BJ (cell line): Measurements from ENCODE around the gene SLC35E2B. TPM values are rescaled to one million over a fixed set of nuclear protein-coding genes. Genes with fewer than 3 reads are reported as not detected.
"Not testable (repeated sequence)": the region's sequence is repeated elsewhere in the genome, so short reads cannot be mapped to it uniquely, and the experiment has no call there.

Source experiments
- CTCF ChIA-PET: fragments of 350-600 bp; formaldehyde crosslinking; extraction: SDS; loops from one replicate; lab custom pipeline; 2021; ENCODE audit warnings: antibody characterized with exemption, inconsistent platforms; lab: Yijun Ruan, JAX
- POLR2A ChIA-PET: fragments of 300-600 bp; sonication (Branson Sonifier 250); formaldehyde crosslinking; extraction: SDS; loops from one replicate; lab custom pipeline; 2021; ENCODE audit warnings: antibody characterized with exemption; lab: Charles Lee
- DNase-seq: peaks from one replicate; pipeline ENCODE4 v3.0.0-alpha.2; 2011; ENCODE audit warnings: low read depth
- H3K27me3 ChIP-seq: 2 replicates; pipeline ENCODE4 v1.6.0; 2011; ENCODE audit warnings: low read length; ENCODE audit not compliant: control insufficient read depth, insufficient read depth
- H3K36me3 ChIP-seq: 2 replicates; pipeline ENCODE4 v1.5.1; 2011; ENCODE audit warnings: low read length; ENCODE audit not compliant: control insufficient read depth, insufficient read depth
- H3K4me3 ChIP-seq: 2 replicates; pipeline ENCODE4 v1.5.1; 2011; ENCODE audit warnings: low read depth, mild to moderate bottlenecking, control low read depth, low read length
- polyA plus RNA-seq: library from polyadenylated mRNA; depleted of rRNA; stranded (reverse); fragments of >200 nt; gene quantifications from 2 replicates; pipeline ENCODE4 v1.2.3, GENCODE V29; 2011
- TF ChIP-seq, protein P1 (sequence below): IDR thresholded peaks from 2 replicates; pipeline ENCODE4 v1.5.1; 2011; ENCODE audit warnings: low read depth, mild to moderate bottlenecking, control low read depth, inconsistent platforms, low read length, moderate library complexity; ENCODE audit not compliant: insufficient read depth

SLC35E2B gene
- polyA plus RNA-seq, 1 experiment, result 15.8 TPM

DNA sequence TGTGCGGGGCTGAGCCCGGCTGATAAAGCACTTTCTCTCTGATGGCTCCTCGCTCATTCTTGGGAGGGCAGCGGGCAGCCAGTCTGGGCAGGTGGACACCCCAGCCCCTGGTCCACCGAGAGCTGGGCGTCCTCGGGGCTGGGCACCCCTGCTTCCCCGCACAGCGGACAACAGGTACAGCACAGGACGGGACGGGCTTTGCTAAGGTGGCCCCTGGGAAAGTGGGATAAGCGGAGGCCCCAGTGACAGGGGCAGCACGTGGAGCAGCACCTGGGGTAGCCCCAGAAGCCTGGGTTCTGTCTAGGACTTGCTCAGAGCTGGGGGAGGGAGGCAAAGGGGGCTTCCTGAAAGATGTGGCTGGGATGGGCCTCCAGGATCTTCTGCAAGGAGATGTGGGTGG, 58.0 kb downstream of the SLC35E2B start:
- H3K36me3 ChIP-seq, H3K4me3 ChIP-seq, DNase-seq, H3K27me3 ChIP-seq, POLR2A ChIA-PET, CTCF ChIA-PET: not testable (repeated sequence)

DNA sequence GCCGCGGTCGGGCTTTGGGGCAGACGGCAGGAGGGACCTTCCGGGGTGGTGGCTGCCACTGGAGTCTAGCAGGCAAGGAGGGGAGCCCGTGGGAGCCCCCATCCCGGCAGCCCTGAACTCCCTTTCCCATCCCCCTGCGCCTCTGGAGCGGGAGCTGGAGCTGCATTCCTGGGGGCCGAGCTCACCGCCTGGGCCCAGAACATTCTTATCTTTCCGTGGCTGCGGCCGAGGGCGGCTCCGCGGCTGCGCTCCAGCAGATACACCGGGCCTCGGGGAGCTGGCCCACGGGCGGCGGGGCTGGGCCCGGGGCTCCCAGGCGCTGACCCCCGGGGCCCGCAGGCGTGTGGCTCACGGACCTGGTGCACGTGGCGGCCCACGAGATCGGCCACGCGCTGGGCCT, 59.2 kb downstream of the SLC35E2B start:
- H3K27me3 ChIP-seq, H3K4me3 ChIP-seq, H3K36me3 ChIP-seq, POLR2A ChIA-PET, CTCF ChIA-PET, DNase-seq: not testable (repeated sequence)

DNA sequence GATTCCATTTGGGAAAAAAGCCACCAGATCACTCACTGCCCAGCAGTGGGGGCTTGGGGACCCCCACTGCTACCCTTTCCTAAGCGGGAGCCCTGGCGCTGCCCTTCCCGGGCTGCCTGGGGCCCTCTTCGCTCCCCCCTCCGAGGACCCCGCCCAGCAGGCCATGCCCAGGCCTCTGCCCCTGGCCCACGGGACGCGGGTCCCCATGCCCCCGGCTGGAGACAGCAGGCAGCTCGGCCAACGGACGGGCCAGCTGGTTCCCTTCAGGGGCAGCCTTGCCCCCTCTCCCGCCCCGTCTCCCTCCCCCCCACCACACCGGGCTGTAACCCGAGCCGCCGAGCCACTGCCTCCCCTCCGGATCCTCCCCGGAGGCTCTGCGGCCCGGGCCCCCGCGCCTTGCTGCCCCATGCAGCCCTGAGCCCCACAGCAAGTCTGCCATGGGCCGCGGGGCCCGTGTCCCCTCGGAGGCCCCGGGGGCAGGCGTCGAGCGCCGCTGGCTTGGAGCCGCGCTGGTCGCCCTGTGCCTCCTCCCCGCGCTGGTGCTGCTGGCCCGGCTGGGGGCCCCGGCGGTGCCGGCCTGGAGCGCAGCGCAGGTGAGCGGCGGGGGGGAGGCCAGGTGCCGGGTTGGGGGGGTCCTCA, 60.7 kb downstream of the SLC35E2B start, which contains the start of gene MMP23B:
TSS of gene MMP23B (plus strand) at position 392 of the 639 bp plus-strand sequence. CDS start at position 438, 46 bp downstream.
- H3K27me3 ChIP-seq, result peaks cover 2% of the 10 kb centered on the region
- H3K36me3 ChIP-seq, result peaks cover 5% of the 10 kb centered on the region
- ChIA-PET CTCF (no interaction called here), POLR2A (no interaction called here)
- DNase-seq, result no peak
- no peak within 1 kb of the TSS for H3K4me3 ChIP-seq
- TF ChIP-seq, protein P1, sequence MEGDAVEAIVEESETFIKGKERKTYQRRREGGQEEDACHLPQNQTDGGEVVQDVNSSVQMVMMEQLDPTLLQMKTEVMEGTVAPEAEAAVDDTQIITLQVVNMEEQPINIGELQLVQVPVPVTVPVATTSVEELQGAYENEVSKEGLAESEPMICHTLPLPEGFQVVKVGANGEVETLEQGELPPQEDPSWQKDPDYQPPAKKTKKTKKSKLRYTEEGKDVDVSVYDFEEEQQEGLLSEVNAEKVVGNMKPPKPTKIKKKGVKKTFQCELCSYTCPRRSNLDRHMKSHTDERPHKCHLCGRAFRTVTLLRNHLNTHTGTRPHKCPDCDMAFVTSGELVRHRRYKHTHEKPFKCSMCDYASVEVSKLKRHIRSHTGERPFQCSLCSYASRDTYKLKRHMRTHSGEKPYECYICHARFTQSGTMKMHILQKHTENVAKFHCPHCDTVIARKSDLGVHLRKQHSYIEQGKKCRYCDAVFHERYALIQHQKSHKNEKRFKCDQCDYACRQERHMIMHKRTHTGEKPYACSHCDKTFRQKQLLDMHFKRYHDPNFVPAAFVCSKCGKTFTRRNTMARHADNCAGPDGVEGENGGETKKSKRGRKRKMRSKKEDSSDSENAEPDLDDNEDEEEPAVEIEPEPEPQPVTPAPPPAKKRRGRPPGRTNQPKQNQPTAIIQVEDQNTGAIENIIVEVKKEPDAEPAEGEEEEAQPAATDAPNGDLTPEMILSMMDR, result no peak

DNA sequence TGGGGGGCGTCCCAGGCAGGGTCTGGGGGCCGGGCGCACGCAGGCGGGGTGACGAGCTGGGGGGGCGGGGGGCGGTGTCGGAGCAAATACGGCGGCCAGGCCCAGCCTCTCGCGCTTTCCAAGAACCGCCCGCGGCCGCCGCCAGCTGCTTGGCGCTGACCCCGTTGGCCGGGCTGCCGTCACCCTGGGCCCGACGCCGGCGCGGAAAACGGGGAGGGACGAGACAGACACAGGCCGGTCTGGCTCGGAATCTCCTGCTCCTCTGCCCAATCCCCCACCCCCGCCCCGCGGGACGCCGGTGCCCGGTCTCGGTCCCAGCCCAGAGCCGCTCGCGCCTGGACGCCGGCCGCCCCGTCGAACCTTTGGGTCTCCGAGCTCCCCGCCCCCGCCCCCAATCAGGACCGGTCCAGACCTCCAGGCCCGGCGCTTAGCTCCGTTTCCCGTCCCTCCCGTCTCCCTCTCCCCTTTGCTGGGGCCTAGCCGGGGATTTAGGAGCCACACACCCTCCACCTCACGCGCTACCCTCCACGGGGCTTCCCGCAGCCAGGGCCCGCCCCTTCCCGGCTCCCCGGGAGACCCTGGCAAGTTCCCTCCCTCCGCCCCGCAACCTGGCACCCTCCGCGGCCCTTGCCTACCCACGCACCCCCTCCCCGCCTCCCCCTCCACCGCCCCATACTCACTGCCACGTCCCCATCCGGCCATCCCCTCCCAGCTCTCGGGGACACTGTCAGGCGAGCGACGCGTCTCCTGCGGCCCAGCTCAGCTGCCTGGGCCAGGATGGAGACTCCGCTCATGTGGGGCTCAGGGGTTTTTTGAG, 61.4 kb downstream of the SLC35E2B start:
- ChIA-PET POLR2A (no interaction called here), CTCF (interaction anchor here (1.1 kb wide), 1 partner anchor 10 kb away, joined by 4 read pairs; no protein-coding TSS in a partner anchor)
- DNase-seq, result no peak
- H3K27me3 ChIP-seq, result peaks cover 2% of the 10 kb centered on the region
- H3K4me3 ChIP-seq, result no peak overlapping the region
- TF ChIP-seq, protein P1, result no peak
- H3K36me3 ChIP-seq, result peaks cover 6% of the 10 kb centered on the region

DNA sequence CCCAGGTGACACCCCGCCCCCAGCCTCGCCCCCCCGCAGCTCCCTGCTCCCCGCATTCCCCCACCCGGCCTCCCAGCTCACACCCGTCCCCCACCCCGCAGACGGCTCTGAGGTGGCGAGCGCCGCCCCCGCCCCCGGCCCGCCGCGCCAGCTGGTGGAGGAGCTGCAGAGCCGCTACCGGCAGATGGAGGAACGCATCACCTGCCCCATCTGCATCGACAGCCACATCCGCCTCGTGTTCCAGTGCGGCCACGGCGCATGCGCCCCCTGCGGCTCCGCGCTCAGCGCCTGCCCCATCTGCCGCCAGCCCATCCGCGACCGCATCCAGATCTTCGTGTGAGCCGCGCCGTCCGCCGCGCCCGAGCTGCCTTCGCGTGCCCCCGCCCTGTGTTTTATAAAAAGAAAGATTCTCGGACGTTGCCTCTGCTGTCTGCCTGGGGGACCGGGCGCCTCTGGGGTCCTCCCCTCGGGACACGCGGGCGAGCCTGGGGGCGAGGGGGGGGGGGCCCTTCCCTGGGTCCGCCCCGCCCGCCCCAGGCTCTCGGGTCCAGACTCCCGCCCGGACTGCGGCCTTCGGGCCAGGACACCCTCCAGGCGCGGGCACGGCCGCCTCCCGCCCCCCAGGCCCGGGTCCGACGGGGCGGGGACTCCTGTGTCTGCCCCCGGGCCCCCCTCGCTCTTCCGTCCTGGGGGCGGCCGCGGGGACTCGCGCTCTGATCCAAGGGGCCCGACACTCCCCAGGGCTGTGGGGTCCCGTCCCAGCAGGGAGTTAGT, 62.2 kb downstream of the SLC35E2B start:
- ChIA-PET CTCF (interaction anchor here (1.1 kb wide), 1 partner anchor 9 kb away, joined by 4 read pairs; no protein-coding TSS in a partner anchor), POLR2A (no interaction called here)
- Histone ChIP-seq H3K4me3 (no peak overlapping the region), H3K27me3 (peaks cover 2% of the 10 kb centered on the region), H3K36me3 (peaks cover 6% of the 10 kb centered on the region)
- TF ChIP-seq, protein P1, result no peak
- DNase-seq, result no peak
